HPDE6-E6E7 (cell line): ENCODE data around the gene ATP13A1.

Source experiments
- DNase-seq: peaks from one replicate; pipeline ENCODE4 v3.0.0; 2011; ENCODE audit warnings: missing footprints; ENCODE audit errors: extremely low spot score

Gene ATP13A1

DNA sequence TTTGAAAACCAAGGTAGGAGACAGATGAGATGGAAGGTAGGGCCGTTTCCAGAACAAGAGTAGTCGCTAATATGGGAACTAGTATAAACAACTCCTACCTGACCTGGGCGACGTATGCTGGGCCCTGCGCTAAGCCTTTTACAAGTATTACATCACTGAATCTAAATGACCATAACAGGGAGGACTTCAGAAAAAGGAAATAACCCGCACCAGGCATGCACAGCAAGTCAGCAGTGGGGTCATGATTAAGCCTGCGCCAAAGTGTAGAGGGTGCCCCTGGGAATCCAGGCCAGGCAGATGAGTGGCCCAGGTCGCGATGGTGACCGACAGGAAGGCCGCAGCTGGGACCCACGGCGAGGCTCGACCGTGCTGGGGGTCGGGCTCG lies 613 bp downstream of the ATP13A1 start:
- DNase-seq: no peak

DNA sequence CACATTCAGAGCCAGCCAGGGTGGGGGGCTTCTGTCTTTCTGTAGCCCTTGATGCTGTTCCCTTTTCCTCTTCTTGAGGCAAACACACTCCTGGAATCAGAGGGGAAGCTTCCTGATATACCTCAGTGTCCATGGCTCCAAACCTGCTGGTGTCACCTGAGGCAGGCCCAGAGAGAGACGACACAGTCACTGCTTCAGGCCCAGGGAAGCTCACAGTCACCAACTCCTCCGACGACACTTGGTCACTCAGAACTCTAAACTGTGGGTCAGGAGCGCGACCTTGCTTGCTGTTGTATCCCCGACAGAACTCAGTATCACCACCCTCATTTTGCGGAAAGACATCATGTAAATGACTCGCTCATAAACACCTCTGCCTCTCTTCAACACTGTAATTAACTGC lies 1.1 kb downstream of the ATP13A1 start:
- DNase-seq: no peak

GRCh38 chr19:19661675-19662251 lies 1.7 kb downstream of the ATP13A1 start:
- no peak for DNase-seq

DNA sequence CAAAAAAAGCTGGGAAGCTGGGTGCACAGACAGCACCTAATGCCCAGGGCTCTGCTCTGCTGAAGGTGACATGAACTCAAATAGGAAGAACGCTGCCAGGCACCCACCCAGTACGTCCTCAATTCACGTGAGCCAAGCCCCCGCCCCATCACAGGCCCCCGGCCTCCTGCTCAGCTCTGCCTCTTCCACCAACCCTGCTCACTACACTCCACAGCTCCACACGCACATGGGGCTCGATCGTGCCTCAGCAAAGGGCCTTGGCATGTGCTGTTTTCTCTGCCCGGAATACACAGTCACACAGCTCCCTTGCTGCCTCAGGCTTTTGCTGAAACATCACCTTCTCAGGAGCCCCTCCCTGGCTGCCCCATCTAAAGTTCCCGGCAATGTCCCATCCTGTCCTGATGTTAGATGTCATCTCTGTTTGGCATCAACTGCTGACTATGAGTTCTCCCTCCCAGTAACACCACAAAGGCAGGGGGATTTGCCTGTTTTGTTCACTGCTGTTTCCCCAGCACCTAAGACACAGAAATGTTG lies 2.3 kb downstream of the ATP13A1 start:
- DNase-seq: no peak

DNA sequence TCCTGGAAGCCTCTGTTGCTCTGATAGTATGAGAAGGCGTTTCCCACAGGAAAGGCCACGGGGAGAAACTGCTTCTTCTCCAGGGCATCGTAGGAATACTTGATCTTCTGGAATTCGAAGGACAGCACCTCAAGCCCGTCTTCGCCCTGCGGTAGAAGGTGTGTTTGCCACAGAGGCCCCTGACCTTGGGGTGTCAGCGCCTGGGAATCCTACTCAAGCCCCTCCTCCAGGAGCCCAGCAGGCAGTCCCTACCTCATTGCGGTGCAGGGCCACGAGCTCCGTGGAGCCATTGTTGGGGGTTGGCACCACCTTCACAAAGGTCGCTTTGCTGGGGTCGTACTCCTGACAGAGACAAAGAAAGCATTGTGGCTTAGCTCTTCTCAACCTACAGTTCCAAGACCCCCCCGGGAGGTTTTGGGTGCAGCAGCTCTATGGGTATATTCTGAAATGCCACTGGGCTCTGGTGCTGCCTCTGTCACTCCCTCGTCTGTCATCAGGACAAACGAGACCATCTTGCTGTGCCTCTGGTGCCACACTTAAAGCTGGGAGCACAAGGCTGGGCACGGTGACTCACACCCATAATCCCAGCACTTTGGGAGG lies 3.7 kb downstream of the ATP13A1 start:
- no peak for DNase-seq

GRCh38 chr19:19657397-19657783 lies 6.1 kb downstream of the ATP13A1 start:
- DNase-seq: no peak

- no peak for DNase-seq
Observed at GRCh38 chr19:19656451-19657396, 6.8 kb downstream of the ATP13A1 start.

- no peak for DNase-seq
Observed at GRCh38 chr19:19655641-19656343, 7.7 kb downstream of the ATP13A1 start.

DNA sequence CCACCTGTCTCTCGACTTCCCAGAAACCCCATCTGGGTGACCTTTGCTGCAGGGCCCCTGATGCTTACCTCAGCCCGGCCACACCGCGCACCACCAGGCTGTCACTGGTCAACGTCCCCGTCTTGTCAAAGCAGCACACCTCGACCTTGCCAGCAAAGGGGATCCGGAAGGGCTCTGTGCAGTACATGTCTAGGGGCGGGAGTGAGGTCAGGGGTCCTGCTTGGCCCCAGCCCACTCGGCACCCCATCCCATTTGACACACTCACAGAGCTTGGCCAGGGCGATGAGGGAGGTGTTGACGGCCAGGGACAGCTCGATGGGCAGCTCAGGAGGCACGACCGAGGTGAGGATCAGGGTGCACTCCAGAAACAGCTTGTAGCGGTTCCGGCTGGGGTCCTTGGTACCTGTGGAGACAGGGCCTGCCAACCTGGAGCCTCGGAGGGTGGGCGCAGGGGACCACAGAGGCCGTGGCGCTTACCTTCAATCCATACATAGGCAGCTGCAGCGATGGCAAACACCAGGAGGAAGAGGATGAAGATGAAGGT lies 8.4 kb downstream of the ATP13A1 start:
- DNase-seq: no peak

DNA sequence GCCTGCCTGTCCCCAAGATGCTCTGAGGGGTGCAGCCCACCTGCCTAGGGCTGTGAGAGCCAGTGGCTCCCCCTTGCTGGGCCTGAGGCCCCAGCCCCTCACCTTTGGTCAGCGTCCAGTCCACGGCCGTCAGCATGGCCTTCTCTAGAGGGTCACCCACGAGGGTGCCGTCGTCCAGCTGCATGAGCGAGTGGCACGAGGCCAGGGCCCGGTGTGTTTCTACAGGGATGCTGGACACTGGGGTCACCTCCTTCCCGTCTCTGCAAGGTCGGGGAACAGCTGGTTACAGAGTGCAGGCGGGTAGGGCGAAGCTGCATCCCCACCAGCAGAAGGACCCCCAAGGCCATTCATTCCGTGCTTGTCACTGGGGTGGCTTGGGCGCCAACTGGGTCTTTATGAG lies 9.0 kb downstream of the ATP13A1 start:
- no peak for DNase-seq

DNA sequence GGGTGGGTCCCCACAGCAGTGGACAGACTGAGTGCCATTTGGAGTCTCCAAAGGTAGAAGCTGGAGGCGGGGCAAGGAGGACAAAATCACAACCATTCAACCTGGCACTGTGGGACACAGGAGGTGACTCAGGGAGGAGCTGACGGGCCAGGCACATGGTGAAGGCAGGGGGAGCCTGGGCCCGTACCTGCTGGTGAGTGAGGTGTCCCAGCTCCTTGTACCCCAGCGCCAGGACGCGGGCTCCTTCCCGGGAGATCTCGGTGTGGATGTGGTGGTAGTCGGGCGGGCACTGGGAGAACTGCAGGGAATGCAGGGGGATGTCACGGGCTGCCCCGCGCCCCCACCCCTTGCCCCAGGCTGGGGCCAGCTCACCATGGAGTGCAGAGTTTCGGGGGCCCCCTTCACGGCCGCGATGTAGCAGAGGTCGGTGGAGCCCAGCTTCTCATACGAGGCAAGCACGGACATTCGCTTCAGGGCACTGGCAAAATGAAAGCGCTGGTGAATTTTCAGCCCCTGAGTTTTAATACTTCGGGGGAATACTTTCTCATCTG lies 9.8 kb downstream of the ATP13A1 start:
- no peak for DNase-seq

DNA sequence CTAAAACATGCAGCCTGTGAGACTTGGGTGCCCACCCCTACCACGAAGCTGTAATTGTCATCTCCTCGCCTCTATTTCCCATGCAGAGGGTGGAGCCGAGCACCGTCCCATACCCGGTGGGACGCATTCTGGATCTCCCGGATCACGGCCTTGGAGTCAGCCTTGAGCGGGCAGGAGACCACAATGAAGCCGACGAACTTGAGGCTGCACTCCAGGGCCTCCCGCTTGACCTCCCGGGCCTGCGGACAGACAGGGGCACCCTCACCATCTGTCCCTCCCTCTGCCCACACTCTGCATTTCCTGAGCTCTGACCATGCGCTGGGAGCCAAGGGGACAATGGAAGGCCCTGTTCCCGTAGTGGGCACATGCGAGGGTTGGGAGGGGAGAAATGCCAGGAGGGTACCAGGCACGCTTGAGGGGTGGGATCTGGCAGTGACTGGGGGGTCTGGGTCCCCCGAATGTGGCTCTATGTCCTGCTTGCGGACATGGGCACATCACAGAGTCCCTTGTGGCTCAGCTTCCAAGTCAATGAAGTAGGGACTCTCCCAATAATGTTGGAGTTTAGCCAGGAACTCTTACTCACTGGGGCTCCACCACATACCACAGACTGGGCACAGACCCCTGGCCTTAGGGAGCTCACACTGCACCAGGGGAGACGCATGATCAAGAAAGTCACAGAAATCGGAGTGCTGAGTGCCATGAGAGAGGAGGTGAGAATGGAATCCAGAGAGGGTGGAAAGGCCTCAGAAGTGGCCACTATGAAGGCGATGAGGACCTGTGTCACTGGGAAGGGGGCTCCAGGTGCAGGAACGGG lies 10.8 kb downstream of the ATP13A1 start:
- no peak for DNase-seq

- DNase-seq: no peak
Observed at GRCh38 chr19:19651076-19651475, 12.4 kb downstream of the ATP13A1 start.

DNA sequence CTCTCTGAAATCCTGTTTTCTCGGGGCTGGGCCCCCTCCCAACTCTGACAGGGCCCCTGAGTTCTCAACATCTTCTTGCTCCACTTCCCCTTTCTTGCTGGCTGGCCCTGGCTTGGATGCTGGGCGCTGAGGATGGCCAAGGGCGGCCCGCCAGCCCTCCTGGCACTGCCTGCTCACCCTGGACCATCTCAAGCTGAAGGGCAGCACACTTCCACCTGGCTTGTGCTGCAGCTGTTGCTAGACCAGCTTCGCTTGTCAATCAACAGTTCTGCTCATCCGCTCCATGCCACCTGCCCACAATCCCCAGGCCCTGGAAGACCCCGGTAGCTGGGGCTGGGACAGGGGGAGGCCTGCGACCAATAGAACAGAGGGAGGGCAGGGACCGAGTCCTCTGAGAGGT lies 13.1 kb downstream of the ATP13A1 start:
- DNase-seq: no peak

GRCh38 chr19:19649580-19649995 lies 13.9 kb downstream of the ATP13A1 start:
- no peak for DNase-seq

GRCh38 chr19:19649155-19649554 lies 14.3 kb downstream of the ATP13A1 start:
- DNase-seq: no peak

GRCh38 chr19:19647037-19647835 lies 16.2 kb downstream of the ATP13A1 start:
- no peak for DNase-seq

GRCh38 chr19:19645233-19645870 lies 18.1 kb downstream of the ATP13A1 start:
- DNase-seq: no peak

GRCh38 chr19:19644054-19644388 lies 19.5 kb downstream of the ATP13A1 start:
- no peak for DNase-seq
